ENCODE results near the gene PLPP1.

PLPP1 gene

DNA sequence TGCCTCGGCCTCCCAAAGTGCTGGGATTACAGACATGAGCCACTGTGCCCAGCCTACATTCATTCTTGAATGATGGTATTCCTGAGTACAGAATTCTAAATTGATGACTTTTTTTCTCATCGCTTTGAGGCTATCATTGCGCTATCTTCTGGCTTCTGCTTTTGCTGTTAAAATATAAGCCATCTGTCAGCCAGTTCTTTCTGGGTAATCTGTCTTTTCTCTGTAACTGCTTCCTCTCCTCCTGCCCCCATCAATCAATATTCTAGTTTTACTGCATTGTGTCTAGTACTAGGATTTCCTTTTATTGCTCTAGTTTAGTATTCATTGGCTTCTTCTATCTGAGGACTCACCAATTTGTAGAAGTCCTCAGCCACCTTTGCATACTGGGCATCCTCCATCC is 89.0 kb downstream of the PLPP1 start:
- DNase-seq (ENCODE audit: low read depth): no peak

DNA sequence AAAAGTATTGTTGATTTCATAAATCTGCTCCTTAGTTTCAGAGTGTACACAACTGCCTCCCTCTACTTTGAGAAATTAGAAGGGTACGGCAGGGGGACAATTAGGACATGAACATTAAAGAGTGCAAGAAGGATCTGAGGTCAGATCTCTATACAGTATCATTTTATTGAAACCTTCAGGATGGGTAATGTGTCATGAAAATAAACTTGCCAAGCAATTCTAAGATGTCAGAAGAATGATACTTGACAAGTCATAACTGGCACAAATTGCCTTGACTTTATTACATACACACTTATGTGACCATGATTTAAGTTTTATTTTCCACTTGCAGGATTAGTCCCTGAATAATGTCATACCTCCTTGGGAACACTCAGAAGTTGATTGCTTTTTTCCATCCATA is 92.8 kb downstream of the PLPP1 start:
- DNase-seq (ENCODE audit: low read depth): no peak

DNA sequence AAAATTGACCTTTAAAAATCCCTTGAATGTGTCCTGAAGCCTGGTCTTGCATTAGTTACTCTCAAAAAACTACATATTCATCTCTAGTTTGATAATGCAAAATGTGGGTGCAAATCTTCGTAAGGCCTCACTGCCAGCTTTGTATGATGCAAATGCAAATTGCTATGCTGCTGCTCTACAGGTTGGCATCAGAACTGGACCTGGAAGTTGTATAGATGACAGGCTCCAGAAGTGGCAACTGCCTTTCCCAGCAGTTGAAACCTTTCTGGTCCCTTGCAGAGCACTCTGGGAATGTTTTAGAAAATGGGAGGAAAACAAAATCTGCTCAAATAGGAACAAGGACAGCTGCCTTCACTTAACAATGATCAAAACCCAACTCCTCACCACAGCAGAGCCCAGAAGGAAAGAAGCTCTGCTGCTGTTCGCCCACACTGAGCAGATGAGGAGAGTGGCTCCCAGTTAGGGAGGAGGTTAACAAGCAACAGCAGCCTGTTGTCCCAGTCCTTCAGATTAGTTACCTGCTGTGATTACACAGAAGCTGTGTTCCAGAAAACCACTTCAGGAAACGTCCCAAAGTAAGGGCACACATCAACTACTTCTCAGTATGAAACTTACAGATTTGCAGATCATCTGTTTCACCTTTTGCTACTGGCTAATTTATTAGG is 93.5 kb downstream of the PLPP1 start:
- no peak for DNase-seq (ENCODE audit: low read depth)

DNA sequence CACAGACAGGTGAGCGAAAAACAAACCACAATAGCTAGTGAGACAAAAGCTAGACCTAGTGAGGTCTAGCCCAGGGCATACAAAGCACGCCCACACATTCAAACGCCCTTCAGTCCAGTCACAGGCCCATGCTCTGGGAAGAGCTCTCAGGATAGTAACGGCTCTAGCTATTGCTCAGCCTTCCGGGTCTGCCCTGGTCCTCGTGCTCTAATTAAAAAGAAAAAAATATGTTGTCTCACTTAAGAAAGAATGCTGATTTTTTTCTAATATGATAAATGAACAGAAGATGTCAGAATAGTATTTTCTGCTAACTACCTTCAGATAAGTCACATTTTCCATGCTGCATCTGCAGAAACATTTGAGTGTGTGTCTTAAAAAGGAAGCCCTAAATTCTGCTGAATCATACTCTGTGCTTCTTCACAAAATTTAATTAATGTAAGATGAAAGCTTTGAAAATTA is 94.5 kb downstream of the PLPP1 start:
- no peak for DNase-seq (ENCODE audit: low read depth)

DNA sequence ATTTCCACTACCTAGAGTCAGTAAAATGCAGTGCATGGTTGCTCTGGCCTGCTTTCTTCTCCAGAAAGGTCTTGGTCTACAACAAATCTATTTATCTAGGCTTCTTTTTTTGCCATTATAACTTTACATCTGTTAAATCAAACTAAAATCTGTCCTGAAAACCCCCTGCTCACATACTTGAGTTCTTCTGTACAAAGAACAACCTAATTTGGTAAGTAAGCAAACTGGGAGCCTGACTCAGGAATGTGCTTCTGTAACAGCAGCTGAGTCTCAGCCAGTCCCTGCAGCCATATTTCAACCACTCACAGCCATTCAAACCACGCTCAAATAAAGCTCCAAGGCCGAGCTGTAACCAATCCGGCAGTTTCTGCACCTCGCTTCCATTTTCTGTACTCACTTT is 95.8 kb downstream of the PLPP1 start:
- DNase-seq (ENCODE audit: low read depth): no peak

DNA sequence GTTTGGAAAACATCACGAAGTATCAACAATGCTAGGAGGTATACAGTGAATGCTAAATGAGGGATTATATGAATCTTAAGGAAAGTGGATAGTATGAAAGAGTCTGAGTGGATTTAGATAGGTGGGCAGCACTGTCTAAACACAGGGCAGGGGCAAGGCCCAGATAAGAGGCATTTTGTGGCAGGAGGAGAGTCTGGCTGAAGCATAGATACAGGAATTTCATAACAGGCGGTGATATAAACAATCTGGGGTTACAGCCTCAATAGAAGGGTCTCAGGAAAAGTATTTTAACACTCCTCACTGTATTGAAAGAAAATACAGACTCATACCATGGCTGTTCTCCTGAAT is 96.9 kb downstream of the PLPP1 start:
- DNase-seq (ENCODE audit: low read depth): no peak

DNA sequence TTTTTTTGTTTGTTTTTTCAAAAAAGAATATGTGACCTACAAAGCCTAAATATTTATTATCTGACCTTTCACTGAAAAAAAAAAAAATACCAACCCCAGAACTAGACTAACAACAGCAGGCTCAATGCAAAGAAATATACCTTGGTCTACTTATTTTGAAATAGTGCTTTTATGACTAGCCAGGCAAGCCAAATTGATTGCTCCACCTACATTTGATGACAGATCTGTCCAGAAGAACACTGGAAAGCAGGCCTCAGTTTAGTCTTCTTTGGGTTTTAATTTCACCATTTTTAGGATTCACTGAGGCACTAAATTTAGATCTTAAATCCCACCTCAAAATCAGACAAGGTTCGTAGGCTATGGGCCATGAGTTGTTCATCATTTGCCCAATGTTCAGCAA is 97.3 kb downstream of the PLPP1 start:
- DNase-seq (ENCODE audit: low read depth): no peak

DNA sequence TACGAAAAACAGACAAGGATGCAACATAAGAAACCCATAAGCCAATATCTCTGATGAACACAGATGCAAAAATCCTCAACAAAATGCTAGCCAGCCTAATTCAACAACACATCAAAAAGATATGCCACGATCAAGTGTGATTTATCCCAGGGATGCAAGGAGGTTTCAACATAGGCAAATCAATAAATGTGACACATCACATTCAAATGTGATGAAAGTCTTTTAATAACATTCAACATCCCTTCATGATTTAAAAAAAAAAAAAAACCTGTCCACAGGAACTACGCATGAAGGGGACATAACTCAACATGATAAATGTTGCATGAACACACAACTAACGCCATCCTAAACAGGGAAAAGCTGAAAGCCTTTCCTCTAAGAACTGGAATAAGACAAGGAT is 102.2 kb downstream of the PLPP1 start:
- DNase-seq (ENCODE audit: low read depth): no peak

DNA sequence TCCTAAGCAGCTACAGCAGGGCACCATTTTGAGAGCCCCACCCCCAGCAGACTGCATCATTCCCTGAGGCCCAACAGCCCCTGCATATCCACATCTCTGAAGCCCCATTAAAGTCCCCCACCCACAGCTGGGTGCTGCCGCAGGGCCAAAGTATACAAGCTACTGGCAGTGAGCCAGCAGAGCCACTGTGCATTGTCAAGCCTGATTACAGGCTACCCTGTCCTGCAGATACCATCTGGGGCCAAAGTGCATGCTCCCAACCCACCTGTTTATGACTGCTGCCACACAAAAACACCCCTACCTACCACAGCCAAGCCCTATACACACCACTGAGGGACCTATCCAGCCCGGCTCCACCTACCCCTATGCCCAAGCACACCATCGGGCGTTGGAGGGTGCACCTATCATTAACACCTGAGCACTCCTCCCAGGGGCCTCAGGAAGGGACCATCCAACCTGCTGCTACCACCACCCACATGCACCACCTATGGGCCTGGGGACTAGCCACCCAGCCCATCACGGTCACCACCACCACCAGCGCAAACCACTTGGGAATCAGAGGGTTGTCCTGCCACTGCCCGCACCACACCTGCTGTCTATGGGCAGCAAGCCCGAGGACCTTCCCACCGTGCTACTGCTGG is 105.0 kb downstream of the PLPP1 start:
- DNase-seq (ENCODE audit: low read depth): no peak

DNA sequence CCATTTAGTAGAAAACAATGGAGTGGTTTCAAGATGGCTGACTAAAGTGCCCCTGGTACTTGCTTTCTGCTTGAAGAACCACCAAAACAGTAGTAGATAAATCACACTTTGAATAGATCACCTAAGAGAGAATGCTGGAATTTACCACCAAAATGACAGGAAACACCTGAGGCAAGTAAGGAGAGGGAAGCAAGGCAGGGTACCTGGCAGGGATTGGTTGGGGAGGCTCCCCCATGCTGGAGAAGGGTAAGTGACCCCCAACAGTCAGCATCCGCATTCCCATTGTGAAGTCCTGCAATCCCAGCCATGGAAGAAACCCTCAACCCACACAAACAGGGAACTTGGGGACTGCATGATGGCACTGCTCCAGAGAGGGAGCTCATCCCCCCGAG is 105.5 kb downstream of the PLPP1 start:
- no peak for DNase-seq (ENCODE audit: low read depth)

DNA sequence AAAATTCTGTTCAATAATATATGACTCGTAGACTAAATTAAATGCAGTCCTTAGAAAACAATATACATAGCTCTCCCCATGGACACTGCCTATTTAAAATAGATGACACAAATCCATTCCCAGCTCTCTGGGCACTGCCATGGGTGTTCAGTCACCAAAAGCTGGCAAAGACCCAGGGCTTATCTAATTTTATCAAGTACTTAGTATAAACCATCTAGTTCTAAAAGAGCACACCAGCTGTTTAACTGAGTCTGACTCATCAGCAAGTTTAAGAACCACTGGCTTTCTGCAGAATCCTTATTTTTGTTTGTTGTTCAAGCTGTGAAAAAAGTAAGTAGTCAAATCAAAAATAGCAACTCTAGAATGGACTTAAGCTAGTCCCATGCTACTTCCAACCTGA is 107.6 kb downstream of the PLPP1 start:
- DNase-seq (ENCODE audit: low read depth): no peak

DNA sequence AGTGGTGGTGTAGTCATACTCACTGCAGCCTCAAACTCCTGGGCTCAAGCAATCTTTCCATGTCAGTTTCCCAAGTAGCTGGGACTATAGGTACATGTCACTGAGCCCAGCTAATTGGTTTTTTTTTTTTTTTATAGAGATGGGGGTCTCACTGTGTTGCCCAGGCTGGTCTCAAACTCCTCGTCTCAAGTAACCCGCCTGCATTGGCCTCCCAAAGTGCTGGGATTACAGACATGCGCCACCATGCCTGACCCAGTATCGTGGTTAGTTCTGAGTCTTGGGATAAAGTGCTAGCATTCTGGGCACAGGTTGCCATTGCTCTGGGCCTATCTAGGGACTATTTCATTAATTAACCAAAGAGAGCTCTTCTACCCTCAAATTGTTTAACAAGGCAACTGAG is 108.3 kb downstream of the PLPP1 start:
- DNase-seq (ENCODE audit: low read depth): no peak

DNA sequence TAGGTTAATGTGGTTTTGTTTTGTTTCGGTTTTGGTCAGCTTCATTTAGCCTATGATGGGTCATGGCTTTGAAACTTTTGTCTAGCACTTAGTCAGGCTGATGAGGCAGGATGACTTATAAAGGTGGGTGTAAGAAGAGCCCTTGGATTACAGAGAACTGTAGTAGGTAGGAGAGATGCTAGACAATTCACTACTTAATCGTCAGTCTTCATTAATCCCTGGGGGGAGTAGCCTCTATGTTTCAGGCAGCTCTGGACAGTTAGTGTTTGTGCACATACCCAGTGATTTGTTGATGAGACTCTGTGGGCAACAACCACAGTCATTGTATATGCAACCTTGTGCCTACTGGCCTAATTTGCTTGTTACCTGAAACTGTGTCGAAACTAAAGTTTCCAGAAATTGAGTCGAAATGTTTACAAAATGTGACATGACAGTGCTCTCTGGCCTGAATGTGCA is 113.7 kb downstream of the PLPP1 start:
- DNase-seq (ENCODE audit: low read depth): no peak

DNA sequence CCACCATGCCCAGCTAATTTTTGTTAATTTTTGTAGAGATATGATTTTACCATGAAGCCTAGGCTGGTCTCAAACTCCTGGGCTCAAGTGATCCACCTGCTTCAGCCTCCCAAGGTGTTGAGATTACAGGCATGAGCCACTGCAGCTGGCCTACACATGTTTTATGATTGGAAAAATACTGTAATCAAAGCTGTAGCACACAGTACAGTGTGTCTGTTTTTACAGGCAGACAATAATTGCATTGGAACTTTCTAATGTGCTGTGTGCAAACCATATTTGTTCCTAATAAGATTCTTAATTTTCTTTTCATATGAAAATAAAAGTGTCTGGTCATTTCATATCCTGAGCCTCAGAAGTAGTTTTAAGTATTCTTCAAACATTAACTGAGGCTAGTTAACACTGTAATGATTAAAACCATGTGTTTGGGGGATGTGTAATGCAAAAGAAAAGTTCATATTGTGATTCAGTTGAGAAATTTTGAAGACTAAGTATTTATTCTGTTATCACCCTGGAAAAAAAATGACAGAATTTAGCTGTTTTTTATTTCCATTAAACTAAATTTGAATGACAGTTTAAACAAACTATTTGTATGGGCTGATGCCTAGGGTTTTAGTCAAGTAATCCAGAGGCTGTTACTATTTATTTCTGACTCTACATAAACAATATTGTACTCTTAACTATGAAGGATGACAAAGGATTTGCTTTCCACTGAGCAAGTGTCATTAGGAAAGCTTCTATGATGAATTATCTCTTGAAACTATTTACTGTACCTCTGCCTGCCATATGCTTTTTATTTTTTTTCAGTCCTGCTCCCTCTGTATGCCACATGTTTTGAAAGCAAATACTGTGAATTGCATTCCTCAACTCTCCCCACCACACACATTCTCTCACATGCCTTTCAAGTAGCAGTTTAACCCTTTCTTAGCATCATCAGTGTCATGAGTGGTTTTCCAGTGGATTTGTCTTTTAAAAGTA is 115.5 kb downstream of the PLPP1 start:
- DNase-seq (ENCODE audit: low read depth): no peak

DNA sequence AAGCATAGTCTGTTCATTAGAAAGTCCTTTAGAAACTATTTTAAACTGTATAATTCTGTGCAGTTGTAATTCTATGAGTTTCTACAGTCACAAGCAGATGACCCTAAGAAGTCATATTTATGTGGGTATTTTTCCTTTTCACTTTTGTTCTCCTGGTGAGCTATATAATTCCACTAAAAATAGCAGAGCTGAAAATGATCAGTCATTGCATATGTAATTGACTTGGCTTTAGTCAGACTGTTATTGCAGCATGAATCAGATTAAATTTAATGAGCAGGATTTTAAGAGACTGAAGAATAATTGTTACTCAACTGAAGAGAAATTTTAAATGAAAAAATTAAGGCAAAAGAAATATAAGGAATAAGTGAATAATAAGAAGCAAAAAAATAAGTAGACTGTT is 118.5 kb downstream of the PLPP1 start:
- no peak for DNase-seq (ENCODE audit: low read depth)

DNA sequence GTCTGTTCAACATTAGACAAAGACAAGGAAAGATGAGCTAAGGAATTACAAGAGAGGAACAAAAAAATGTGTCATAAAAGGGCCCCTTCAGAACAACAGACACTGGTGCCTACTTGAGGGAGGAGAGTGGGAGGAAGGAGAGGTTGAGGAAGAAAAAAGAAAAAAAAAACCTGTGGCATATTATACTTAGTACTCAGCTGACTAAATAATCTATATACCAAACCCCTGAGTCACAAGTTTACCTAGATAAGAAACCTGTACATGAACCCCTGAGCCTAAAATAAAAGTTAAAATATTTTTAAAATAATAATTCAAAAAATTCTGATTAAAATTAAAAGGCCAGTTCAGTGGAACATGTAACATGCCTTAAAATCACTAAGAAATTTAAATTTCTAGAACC is 119.7 kb downstream of the PLPP1 start:
- no peak for DNase-seq (ENCODE audit: low read depth)

DNA sequence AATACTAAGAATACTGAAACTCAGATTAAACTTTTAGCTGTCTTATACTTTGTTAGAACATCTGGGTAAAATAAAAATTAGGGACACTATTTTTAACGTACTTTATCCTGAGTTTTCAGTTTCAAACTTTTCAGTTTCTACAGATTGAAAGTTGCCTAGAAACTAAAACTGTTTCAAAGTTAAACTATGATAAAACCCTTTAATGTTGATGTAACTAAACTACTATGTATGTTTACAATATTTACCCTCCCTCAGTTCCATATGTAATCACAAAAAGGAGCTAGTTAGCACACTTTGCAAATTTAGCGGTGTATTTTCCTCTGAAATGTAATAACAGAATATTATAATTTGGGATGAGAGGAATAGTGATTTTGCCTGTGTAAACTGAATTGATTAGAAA is 121.1 kb downstream of the PLPP1 start:
- DNase-seq (ENCODE audit: low read depth): no peak

DNA sequence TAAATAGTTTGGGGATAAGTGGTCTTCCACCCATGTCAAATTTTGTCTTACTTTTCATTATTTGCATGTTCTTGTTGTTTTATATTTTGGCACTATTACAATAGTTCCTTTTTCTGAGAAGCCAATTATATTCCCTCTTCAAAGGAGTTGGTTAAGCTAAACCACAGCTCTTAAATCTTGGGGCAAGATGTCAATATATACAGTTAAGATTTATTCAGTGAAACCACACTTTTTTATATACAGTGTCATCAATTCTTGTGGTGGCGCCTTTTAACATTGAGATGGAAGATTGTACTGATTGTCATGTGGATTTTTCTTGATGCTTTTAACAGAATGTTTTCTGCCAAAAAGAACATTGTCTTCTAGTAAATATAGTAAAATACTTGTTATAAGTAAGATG is 122.9 kb downstream of the PLPP1 start:
- DNase-seq (ENCODE audit: low read depth): no peak

DNA sequence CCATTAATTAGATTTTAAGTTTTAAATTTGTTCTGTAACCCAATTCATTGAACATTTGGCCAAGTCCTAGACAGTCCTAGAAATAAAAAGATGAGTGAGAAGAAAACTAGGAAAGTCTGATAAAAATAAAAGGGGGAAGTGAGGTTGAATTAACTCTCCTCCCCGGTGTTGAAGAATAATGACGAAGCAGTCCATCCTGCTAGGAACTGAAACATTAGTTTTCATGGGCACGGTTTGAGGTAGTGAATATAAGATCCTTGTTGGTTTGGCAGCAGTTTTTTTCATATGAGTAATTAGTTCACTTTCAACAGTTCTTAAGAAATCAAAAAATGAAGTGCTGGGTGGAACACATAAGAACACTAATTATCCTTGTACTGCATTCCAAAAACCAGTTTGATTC is 123.9 kb downstream of the PLPP1 start:
- no peak for DNase-seq (ENCODE audit: low read depth)

DNA sequence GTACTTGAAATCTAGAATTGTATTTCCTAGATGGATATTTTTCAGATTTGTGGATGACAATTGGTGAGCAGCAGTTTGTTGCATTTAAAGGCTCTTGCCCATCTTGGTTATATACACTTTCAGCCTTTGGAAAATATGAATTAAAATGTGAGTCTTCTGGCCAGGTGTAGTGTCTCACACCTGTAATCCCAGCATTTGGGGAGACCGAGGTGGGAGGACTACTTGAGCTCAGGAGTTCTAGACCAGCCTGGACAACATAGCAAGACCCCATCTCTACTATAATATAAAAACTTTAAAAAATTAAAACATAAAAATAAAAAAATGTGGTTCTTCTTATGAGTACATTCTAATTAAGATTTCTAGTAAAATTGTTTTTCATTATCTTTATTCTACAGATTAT is 125.0 kb downstream of the PLPP1 start:
- no peak for DNase-seq (ENCODE audit: low read depth)

DNA sequence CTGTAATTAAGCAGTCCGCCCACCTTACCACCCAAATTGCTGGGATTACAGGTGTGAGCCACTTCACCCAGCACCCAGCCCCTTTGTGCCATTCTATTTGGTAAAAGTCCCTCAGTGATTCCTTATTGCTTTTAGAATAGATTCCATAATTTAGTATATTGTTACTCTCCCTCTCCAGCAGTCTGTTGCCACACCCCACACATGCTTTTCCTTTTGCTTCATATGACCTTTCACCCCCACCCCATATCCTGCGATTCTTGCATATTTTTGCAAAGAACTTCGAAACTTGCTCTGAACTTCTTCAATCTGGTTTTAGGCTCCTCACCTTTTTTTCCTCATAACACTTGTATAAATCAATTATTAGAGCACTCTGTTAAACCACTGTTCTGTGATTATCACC is 126.8 kb downstream of the PLPP1 start:
- DNase-seq (ENCODE audit: low read depth): no peak

DNA sequence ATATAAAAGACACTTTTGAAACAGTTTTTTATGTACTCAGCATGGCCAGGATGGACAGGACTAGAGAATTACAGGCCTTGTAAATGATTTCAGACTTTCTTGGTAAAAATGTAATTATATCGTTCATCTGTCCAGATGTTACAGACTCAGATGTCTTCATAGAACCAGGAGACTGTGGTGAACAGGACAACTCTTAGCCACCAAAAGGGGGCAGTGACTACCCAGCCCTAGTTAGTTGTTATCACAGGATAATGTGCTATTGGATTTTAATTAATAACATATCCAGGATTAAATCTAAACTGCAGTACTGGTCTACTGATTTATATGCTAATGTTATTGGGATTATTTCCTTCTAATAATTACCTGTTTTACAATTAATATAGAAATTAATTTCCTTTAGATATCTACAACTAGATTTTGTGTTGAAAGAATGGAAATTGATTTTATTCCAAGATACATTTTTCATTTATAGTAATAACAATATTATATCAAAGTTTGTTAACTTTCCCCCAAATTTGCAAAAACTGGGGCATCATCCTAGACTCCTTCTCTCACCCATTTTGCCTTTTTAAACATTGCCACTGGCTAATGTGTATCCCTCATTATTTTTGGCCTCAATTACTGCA is 127.6 kb downstream of the PLPP1 start:
- no peak for DNase-seq (ENCODE audit: low read depth)

DNA sequence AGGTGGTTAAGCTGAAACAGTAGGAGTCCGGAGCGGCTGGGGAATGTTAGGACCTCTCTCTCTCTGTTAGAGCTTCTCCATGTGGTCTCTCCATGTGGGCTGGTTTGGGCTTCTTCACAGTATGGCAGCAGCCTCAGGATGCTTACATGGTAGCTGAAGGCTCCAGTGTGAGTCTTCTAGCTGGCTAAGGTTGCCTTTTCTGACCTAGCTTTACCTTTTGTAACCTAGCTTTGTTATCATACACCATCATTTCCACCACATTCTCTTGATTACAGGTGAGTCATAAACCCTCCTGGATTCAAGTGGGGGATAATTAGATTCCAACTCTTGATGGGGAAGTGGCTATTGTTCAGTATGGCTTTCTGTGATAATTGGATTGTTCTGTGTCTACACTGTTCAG is 128.5 kb downstream of the PLPP1 start:
- no peak for DNase-seq (ENCODE audit: low read depth)

Data from activated T-helper 1 cell treated with Interleukin-2 at 50 U/mL for 16 hours (primary cell).